Progenitor cell of endocrine pancreas (in vitro differentiated cells): ENCODE results near the gene RADIL. TPM values are rescaled to one million over a fixed set of nuclear protein-coding genes. Genes with fewer than 3 reads are reported as not detected.

ENCODE experiments used
- DNase-seq: peaks from one replicate; pipeline ENCODE4 v3.0.0; 2021; ENCODE audit warnings: low spot score; ENCODE audit not compliant: unreplicated experiment
- H3K27ac Mint-ChIP-seq: 2 replicates; pipeline ENCODE4 v1.8.0; 2021; ENCODE audit warnings: mild to moderate bottlenecking, moderate library complexity, mixed read lengths
- H3K27me3 Mint-ChIP-seq: 2 replicates; pipeline ENCODE4 v1.8.0; 2021; ENCODE audit warnings: mixed read lengths
- H3K36me3 Mint-ChIP-seq: 2 replicates; pipeline ENCODE4 v1.8.0; 2022; ENCODE audit warnings: mixed read lengths; ENCODE audit not compliant: insufficient read depth
- H3K4me1 Mint-ChIP-seq: 2 replicates; pipeline ENCODE4 v1.8.0; 2021; ENCODE audit warnings: low read depth, mixed read lengths
- H3K4me3 Mint-ChIP-seq: 2 replicates; pipeline ENCODE4 v1.8.0; 2021; ENCODE audit warnings: low read depth, mild to moderate bottlenecking, moderate library complexity, mixed read lengths
- H3K9me3 Mint-ChIP-seq: 2 replicates; pipeline ENCODE4 v1.8.0; 2021; ENCODE audit warnings: low read depth, mixed read lengths
- total RNA-seq: library from RNA; stranded (reverse); gene quantifications from 2 replicates; pipeline ENCODE4 v1.2.1, GENCODE V29; 2021
- TF ChIP-seq, protein P1 (sequence below): fragments of 200-600 bp; sonication (generic); IDR thresholded peaks from one replicate; pipeline ENCODE4 v1.5.0; 2021; ENCODE audit warnings: antibody characterized with exemption, mild to moderate bottlenecking; ENCODE audit not compliant: unreplicated experiment

Gene RADIL
- total RNA-seq, 1 donor from 2014 or later, result 2.0 TPM

GRCh38 chr7:4888161-4888560 is 4.6 kb upstream of the RADIL start:
- no peak for DNase-seq
- no peaks in the 10 kb centered on the region for H3K9me3 Mint-ChIP-seq
- no peak overlapping the region for H3K27ac Mint-ChIP-seq
- TF ChIP-seq, protein P1, sequence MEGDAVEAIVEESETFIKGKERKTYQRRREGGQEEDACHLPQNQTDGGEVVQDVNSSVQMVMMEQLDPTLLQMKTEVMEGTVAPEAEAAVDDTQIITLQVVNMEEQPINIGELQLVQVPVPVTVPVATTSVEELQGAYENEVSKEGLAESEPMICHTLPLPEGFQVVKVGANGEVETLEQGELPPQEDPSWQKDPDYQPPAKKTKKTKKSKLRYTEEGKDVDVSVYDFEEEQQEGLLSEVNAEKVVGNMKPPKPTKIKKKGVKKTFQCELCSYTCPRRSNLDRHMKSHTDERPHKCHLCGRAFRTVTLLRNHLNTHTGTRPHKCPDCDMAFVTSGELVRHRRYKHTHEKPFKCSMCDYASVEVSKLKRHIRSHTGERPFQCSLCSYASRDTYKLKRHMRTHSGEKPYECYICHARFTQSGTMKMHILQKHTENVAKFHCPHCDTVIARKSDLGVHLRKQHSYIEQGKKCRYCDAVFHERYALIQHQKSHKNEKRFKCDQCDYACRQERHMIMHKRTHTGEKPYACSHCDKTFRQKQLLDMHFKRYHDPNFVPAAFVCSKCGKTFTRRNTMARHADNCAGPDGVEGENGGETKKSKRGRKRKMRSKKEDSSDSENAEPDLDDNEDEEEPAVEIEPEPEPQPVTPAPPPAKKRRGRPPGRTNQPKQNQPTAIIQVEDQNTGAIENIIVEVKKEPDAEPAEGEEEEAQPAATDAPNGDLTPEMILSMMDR, result no peak
- H3K4me1 Mint-ChIP-seq, result peaks cover 3% of the 10 kb centered on the region
- H3K4me3 Mint-ChIP-seq, result no peak overlapping the region
- H3K36me3 Mint-ChIP-seq, result no peaks in the 10 kb centered on the region
- H3K27me3 Mint-ChIP-seq, result peaks cover 3% of the 10 kb centered on the region

GRCh38 chr7:4886671-4887070 is 3.2 kb upstream of the RADIL start:
- Mint-ChIP-seq H3K4me3 (no peak overlapping the region), H3K9me3 (no peaks in the 10 kb centered on the region), H3K36me3 (no peaks in the 10 kb centered on the region), H3K27ac (no peak overlapping the region), H3K27me3 (peaks cover 14% of the 10 kb centered on the region), H3K4me1 (peaks cover 13% of the 10 kb centered on the region)
- TF ChIP-seq, protein P1, result no peak
- DNase-seq, result no peak

GRCh38 chr7:4885317-4885807 is 1.8 kb upstream of the RADIL start:
- Mint-ChIP-seq H3K4me1 (peaks cover 13% of the 10 kb centered on the region), H3K27me3 (peaks cover 14% of the 10 kb centered on the region), H3K9me3 (no peaks in the 10 kb centered on the region), H3K27ac (no peak overlapping the region), H3K4me3 (no peak overlapping the region), H3K36me3 (no peaks in the 10 kb centered on the region)
- TF ChIP-seq, protein P1, result no peak
- no peak for DNase-seq

DNA sequence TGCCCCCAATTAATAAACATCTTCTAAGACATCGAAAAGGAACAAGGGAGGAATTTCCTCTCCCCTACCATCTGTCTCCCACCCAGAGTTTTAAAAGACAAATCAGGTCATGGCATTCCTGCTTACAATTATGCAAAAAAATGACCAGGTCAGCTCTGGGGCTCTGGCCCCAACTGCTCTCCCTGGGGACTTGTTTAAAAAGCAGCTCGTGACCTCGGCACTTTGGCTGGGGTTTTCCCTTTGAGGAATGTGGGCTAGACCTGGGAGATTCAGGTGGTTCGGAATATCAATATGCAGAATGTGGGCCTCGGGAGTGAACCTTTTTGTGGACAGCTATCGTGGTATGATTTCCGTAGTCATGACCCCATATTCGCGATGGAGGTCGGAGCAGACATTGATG is 648 bp upstream of the RADIL start:
- Mint-ChIP-seq H3K27ac (peak overlapping the region; percentile 31), H3K36me3 (no peaks in the 10 kb centered on the region)

DNA sequence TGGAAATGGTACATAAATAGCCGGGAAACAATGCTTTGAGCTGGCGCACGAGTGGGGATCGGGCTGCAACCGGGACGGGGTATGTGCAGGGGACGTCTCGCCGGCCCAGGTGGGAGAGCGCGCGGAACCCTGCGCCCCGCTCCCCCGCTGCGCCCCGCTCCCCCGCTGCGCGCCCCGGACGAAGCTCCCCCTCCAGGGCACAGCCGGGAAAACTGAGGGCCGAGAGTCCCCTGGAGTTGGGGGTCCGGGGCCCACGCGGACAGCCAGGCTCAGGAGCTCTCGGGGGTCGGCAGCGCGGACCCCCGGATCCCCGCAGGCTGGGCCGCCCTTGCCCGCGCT is 514 bp downstream of the RADIL start:
- Mint-ChIP-seq H3K4me3 (peak overlapping the region; percentile 75), H3K27me3 (peaks cover 17% of the 10 kb centered on the region), H3K27ac (peak overlapping the region; percentile 91), H3K4me1 (peaks cover 13% of the 10 kb centered on the region), H3K9me3 (no peaks in the 10 kb centered on the region), H3K36me3 (no peaks in the 10 kb centered on the region)
- TF ChIP-seq, protein P1, result no peak
- DNase-seq, result no peak

More for the DNA sequence above, 648 bp upstream of the RADIL start:
- Mint-ChIP-seq H3K4me3 (peak overlapping the region; percentile 35), H3K27me3 (peaks cover 17% of the 10 kb centered on the region), H3K9me3 (no peaks in the 10 kb centered on the region), H3K4me1 (peaks cover 13% of the 10 kb centered on the region)
- TF ChIP-seq, protein P1, result no peak
- no peak for DNase-seq
